ENCODE data around the gene KRT38.
"Not testable (repeated sequence)": the region's sequence is repeated elsewhere in the genome, so short reads cannot be mapped to it uniquely, and the experiment has no call there.

Gene KRT38

GRCh38 chr17:41403404-41404023 lies 37.3 kb downstream of the KRT38 start:
- Histone ChIP-seq H3K27me3 (ENCODE audit: control insufficient read depth in 5 of 5, insufficient read depth in 4 of 5, low read length in 5 of 5) (peaks cover 2 to 5% (median 3%) of the 10 kb centered on the region in 5 donors), H3K4me3 (ENCODE audit: low read depth in 1 of 5, low read length in 5 of 5) (no peak overlapping the region), H3K27ac (ENCODE audit: low read depth, low read length) (no peak overlapping the region), H3K9ac (ENCODE audit: low read length in 5 of 5) (no peak overlapping the region), H3K36me3 (ENCODE audit: control insufficient read depth in 5 of 5, insufficient read depth in 5 of 5, low read length in 5 of 5) (no peaks in the 10 kb centered on the region), H3K9me3 (ENCODE audit: control insufficient read depth in 5 of 5, low read length in 5 of 5) (no peaks in the 10 kb centered on the region), H3K4me1 (ENCODE audit: control insufficient read depth in 5 of 5, insufficient read depth in 5 of 5, low read length in 5 of 5) (no peaks in the 10 kb centered on the region)

GRCh38 chr17:41402161-41402560 lies 38.6 kb downstream of the KRT38 start:
- Histone ChIP-seq H3K4me1 (ENCODE audit: control insufficient read depth in 5 of 5, insufficient read depth in 5 of 5, low read length in 5 of 5) (no peaks in the 10 kb centered on the region), H3K27ac (ENCODE audit: low read depth, low read length) (no peak overlapping the region), H3K9ac (ENCODE audit: low read length in 5 of 5) (no peak overlapping the region), H3K9me3 (ENCODE audit: control insufficient read depth in 5 of 5, low read length in 5 of 5) (no peaks in the 10 kb centered on the region), H3K27me3 (ENCODE audit: control insufficient read depth in 5 of 5, insufficient read depth in 4 of 5, low read length in 5 of 5) (peaks cover 0 to 5% (median 2%) of the 10 kb centered on the region in 5 donors), H3K4me3 (ENCODE audit: low read depth in 1 of 5, low read length in 5 of 5) (no peak overlapping the region), H3K36me3 (ENCODE audit: control insufficient read depth in 5 of 5, insufficient read depth in 5 of 5, low read length in 5 of 5) (no peaks in the 10 kb centered on the region)

- no peak within 1 kb of the TSS for H3K4me3 ChIP-seq (ENCODE audit: low read depth in 1 of 5, low read length in 5 of 5)
- H3K27ac ChIP-seq (ENCODE audit: low read depth, low read length) = no peak within 1 kb of the TSS
- peaks cover 0 to 11% (median 5%) of the 10 kb centered on the region in 5 donors for H3K27me3 ChIP-seq (ENCODE audit: control insufficient read depth in 5 of 5, insufficient read depth in 4 of 5, low read length in 5 of 5)
- H3K9me3 ChIP-seq (ENCODE audit: control insufficient read depth in 5 of 5, low read length in 5 of 5) = no peaks in the 10 kb centered on the region
- H3K36me3 ChIP-seq (ENCODE audit: control insufficient read depth in 5 of 5, insufficient read depth in 5 of 5, low read length in 5 of 5) = no peaks in the 10 kb centered on the region
- H3K4me1 ChIP-seq (ENCODE audit: control insufficient read depth in 5 of 5, insufficient read depth in 5 of 5, low read length in 5 of 5) = no peaks in the 10 kb centered on the region
- no peak within 1 kb of the TSS for H3K9ac ChIP-seq (ENCODE audit: low read length in 5 of 5)
Observed at GRCh38 chr17:41396996-41397660, 43.7 kb downstream of the KRT38 start, which contains the start of gene KRT31. Gene KRT31 (minus strand): TSS chr17:41397608. CDS start chr17:41397539, 69 bp downstream.

GRCh38 chr17:41396340-41396739 lies 44.4 kb downstream of the KRT38 start:
- Histone ChIP-seq H3K4me3 (ENCODE audit: low read depth in 1 of 5, low read length in 5 of 5) (no peak overlapping the region), H3K9me3 (ENCODE audit: control insufficient read depth in 5 of 5, low read length in 5 of 5) (no peaks in the 10 kb centered on the region), H3K27ac (ENCODE audit: low read depth, low read length) (no peak overlapping the region), H3K27me3 (ENCODE audit: control insufficient read depth in 5 of 5, insufficient read depth in 4 of 5, low read length in 5 of 5) (peaks cover 0 to 11% (median 5%) of the 10 kb centered on the region in 5 donors), H3K4me1 (ENCODE audit: control insufficient read depth in 5 of 5, insufficient read depth in 5 of 5, low read length in 5 of 5) (no peaks in the 10 kb centered on the region), H3K36me3 (ENCODE audit: control insufficient read depth in 5 of 5, insufficient read depth in 5 of 5, low read length in 5 of 5) (no peaks in the 10 kb centered on the region), H3K9ac (ENCODE audit: low read length in 5 of 5) (no peak overlapping the region)

GRCh38 chr17:41395611-41396010 lies 45.2 kb downstream of the KRT38 start:
- H3K9me3 ChIP-seq (ENCODE audit: control insufficient read depth in 5 of 5, low read length in 5 of 5) = no peaks in the 10 kb centered on the region
- H3K27ac ChIP-seq (ENCODE audit: low read depth, low read length) = no peak overlapping the region
- H3K36me3 ChIP-seq (ENCODE audit: control insufficient read depth in 5 of 5, insufficient read depth in 5 of 5, low read length in 5 of 5) = no peaks in the 10 kb centered on the region
- H3K27me3 ChIP-seq (ENCODE audit: control insufficient read depth in 5 of 5, insufficient read depth in 4 of 5, low read length in 5 of 5) = peaks cover 0 to 11% (median 9%) of the 10 kb centered on the region in 5 donors
- no peak overlapping the region for H3K4me3 ChIP-seq (ENCODE audit: low read depth in 1 of 5, low read length in 5 of 5)
- H3K4me1 ChIP-seq (ENCODE audit: control insufficient read depth in 5 of 5, insufficient read depth in 5 of 5, low read length in 5 of 5) = no peaks in the 10 kb centered on the region
- no peak overlapping the region for H3K9ac ChIP-seq (ENCODE audit: low read length in 5 of 5)

GRCh38 chr17:41395044-41395443 lies 45.7 kb downstream of the KRT38 start:
- H3K9me3 ChIP-seq (ENCODE audit: control insufficient read depth in 5 of 5, low read length in 5 of 5); H3K36me3 ChIP-seq (ENCODE audit: control insufficient read depth in 5 of 5, insufficient read depth in 5 of 5, low read length in 5 of 5); H3K4me1 ChIP-seq (ENCODE audit: control insufficient read depth in 5 of 5, insufficient read depth in 5 of 5, low read length in 5 of 5); H3K27ac ChIP-seq (ENCODE audit: low read depth, low read length); H3K4me3 ChIP-seq (ENCODE audit: low read depth in 1 of 5, low read length in 5 of 5); H3K9ac ChIP-seq (ENCODE audit: low read length in 5 of 5): not testable (repeated sequence)
- H3K27me3 ChIP-seq (ENCODE audit: control insufficient read depth in 5 of 5, insufficient read depth in 4 of 5, low read length in 5 of 5) = peaks cover 0 to 11% (median 9%) of the 10 kb centered on the region in 5 donors

GRCh38 chr17:41394254-41394996 lies 46.4 kb downstream of the KRT38 start:
- Histone ChIP-seq H3K9ac (ENCODE audit: low read length in 5 of 5) (no peak overlapping the region), H3K27me3 (ENCODE audit: control insufficient read depth in 5 of 5, insufficient read depth in 4 of 5, low read length in 5 of 5) (peaks cover 0 to 11% (median 7%) of the 10 kb centered on the region in 5 donors), H3K4me1 (ENCODE audit: control insufficient read depth in 5 of 5, insufficient read depth in 5 of 5, low read length in 5 of 5) (no peaks in the 10 kb centered on the region), H3K36me3 (ENCODE audit: control insufficient read depth in 5 of 5, insufficient read depth in 5 of 5, low read length in 5 of 5) (no peaks in the 10 kb centered on the region), H3K27ac (ENCODE audit: low read depth, low read length) (no peak overlapping the region), H3K9me3 (ENCODE audit: control insufficient read depth in 5 of 5, low read length in 5 of 5) (no peaks in the 10 kb centered on the region), H3K4me3 (ENCODE audit: low read depth in 1 of 5, low read length in 5 of 5) (no peak overlapping the region)

GRCh38 chr17:41393826-41394225 lies 47.0 kb downstream of the KRT38 start:
- H3K9ac ChIP-seq (ENCODE audit: low read length in 5 of 5) = no peak overlapping the region
- H3K27me3 ChIP-seq (ENCODE audit: control insufficient read depth in 5 of 5, insufficient read depth in 4 of 5, low read length in 5 of 5) = peaks cover 0 to 11% (median 4%) of the 10 kb centered on the region in 5 donors
- no peak overlapping the region for H3K4me3 ChIP-seq (ENCODE audit: low read depth in 1 of 5, low read length in 5 of 5)
- H3K9me3 ChIP-seq (ENCODE audit: control insufficient read depth in 5 of 5, low read length in 5 of 5) = no peaks in the 10 kb centered on the region
- no peaks in the 10 kb centered on the region for H3K4me1 ChIP-seq (ENCODE audit: control insufficient read depth in 5 of 5, insufficient read depth in 5 of 5, low read length in 5 of 5)
- H3K36me3 ChIP-seq (ENCODE audit: control insufficient read depth in 5 of 5, insufficient read depth in 5 of 5, low read length in 5 of 5) = no peaks in the 10 kb centered on the region
- no peak overlapping the region for H3K27ac ChIP-seq (ENCODE audit: low read depth, low read length)

GRCh38 chr17:41393294-41393693 lies 47.5 kb downstream of the KRT38 start:
- Histone ChIP-seq H3K27ac (ENCODE audit: low read depth, low read length) (no peak overlapping the region), H3K9me3 (ENCODE audit: control insufficient read depth in 5 of 5, low read length in 5 of 5) (no peaks in the 10 kb centered on the region), H3K9ac (ENCODE audit: low read length in 5 of 5) (no peak overlapping the region), H3K27me3 (ENCODE audit: control insufficient read depth in 5 of 5, insufficient read depth in 4 of 5, low read length in 5 of 5) (peaks cover 0 to 11% (median 4%) of the 10 kb centered on the region in 5 donors), H3K4me1 (ENCODE audit: control insufficient read depth in 5 of 5, insufficient read depth in 5 of 5, low read length in 5 of 5) (no peaks in the 10 kb centered on the region), H3K36me3 (ENCODE audit: control insufficient read depth in 5 of 5, insufficient read depth in 5 of 5, low read length in 5 of 5) (no peaks in the 10 kb centered on the region), H3K4me3 (ENCODE audit: low read depth in 1 of 5, low read length in 5 of 5) (no peak overlapping the region)

- no peak overlapping the region for H3K27ac ChIP-seq (ENCODE audit: low read depth, low read length)
- H3K9ac ChIP-seq (ENCODE audit: low read length in 5 of 5) = no peak overlapping the region
- H3K4me1 ChIP-seq (ENCODE audit: control insufficient read depth in 5 of 5, insufficient read depth in 5 of 5, low read length in 5 of 5) = no peaks in the 10 kb centered on the region
- no peaks in the 10 kb centered on the region for H3K36me3 ChIP-seq (ENCODE audit: control insufficient read depth in 5 of 5, insufficient read depth in 5 of 5, low read length in 5 of 5)
- H3K4me3 ChIP-seq (ENCODE audit: low read depth in 1 of 5, low read length in 5 of 5) = no peak overlapping the region
- peaks cover 0 to 2% (median 0%) of the 10 kb centered on the region in 5 donors for H3K9me3 ChIP-seq (ENCODE audit: control insufficient read depth in 5 of 5, low read length in 5 of 5)
- peaks cover 0 to 11% (median 4%) of the 10 kb centered on the region in 5 donors for H3K27me3 ChIP-seq (ENCODE audit: control insufficient read depth in 5 of 5, insufficient read depth in 4 of 5, low read length in 5 of 5)
Observed at GRCh38 chr17:41392278-41392677, 48.5 kb downstream of the KRT38 start.
